ENCODE data around the gene PDE3B. TPM values are rescaled to one million over a fixed set of nuclear protein-coding genes. Genes with fewer than 3 reads are reported as not detected.
"Not testable (repeated sequence)": the region's sequence is repeated elsewhere in the genome, so short reads cannot be mapped to it uniquely, and the experiment has no call there.

Gene PDE3B
- total and polyA plus RNA-seq, 2 of the 4 experiments (the other 2 are of a cell fraction), result 0.21 to 1.3 TPM

DNA sequence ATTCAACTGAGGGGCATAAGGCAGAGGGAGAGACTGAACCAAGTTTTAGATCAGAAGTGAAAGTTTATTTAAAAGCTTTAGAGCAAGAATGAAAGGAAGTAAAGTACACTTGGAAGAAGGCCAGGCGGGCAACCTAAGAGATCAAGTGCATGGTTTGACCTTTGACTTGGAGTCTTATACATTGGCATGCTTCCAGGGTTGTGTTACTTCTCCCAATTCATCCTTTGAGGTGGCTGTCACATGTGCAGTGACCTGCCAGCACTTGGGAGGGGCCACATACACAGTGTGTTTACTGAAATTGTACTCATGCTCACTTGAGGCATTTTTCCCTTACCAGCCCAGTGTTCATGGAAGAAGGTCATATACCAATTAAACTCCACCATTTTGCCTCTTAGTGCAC, 218.1 kb downstream of the PDE3B start:
- in situ Hi-C loops (cut with MboI; ENCODE audit: low sequenced_read_pairs), result no loop called here
- Histone ChIP-seq H3K23ac (ENCODE audit: low read depth, low read length) (no peak overlapping the region), H3K4me2 (ENCODE audit: low read depth, low read length) (no peak overlapping the region), H3K9me3 (ENCODE audit: control insufficient read depth, insufficient read depth, low read length) (no peaks in the 10 kb centered on the region), H4K8ac (ENCODE audit: low read depth in 2 of 2, low read length in 2 of 2) (no peak overlapping the region), H2AK5ac (ENCODE audit: low read depth, low read length) (no peak overlapping the region), H2BK5ac (ENCODE audit: low read depth, low read length, poor library complexity, severe bottlenecking) (no peak overlapping the region), H3K9ac (ENCODE audit: low read depth, low read length) (no peak overlapping the region), H3K27ac (ENCODE audit: insufficient read depth, low read length) (no peak overlapping the region), H3K14ac (replicated peaks; ENCODE audit: low read depth, low read length) (no peak overlapping the region), H2BK20ac (ENCODE audit: low read depth, low read length) (no peak overlapping the region), H3K18ac (ENCODE audit: low read depth, low read length) (no peak overlapping the region), H4K5ac (ENCODE audit: low read depth, low read length) (no peak overlapping the region), H4K91ac (ENCODE audit: insufficient read depth, low read depth, low read length) (no peak overlapping the region), H3K4me3 (ENCODE audit: insufficient read depth, low read depth, low read length) (no peak overlapping the region), H3K9me1 (ENCODE audit: insufficient read depth, low read length) (no peaks in the 10 kb centered on the region), H3K4ac (ENCODE audit: low read depth, low read length) (no peak overlapping the region), H2BK15ac (ENCODE audit: low read depth, low read length) (no peak overlapping the region), H2BK120ac (ENCODE audit: low read depth, low read length) (no peak overlapping the region), H3K27me3 (ENCODE audit: control insufficient read depth, insufficient read depth, low read length) (no peaks in the 10 kb centered on the region), H3K79me1 (ENCODE audit: low read depth in 1 of 2, low read length in 2 of 2) (no peaks in the 10 kb centered on the region), H4K20me1 (ENCODE audit: insufficient read depth, low read length) (no peaks in the 10 kb centered on the region), H2AFZ (replicated peaks; ENCODE audit: low read length, poor library complexity) (no peak overlapping the region), H2AK9ac (replicated peaks; ENCODE audit: low read depth, low read length, poor library complexity) (no peak overlapping the region), H3K36me3 (ENCODE audit: control insufficient read depth, insufficient read depth, low read length) (no peaks in the 10 kb centered on the region), H3K56ac (ENCODE audit: extremely low read depth, insufficient read depth, low read length) (no peak overlapping the region), H3K4me1 (ENCODE audit: control insufficient read depth, insufficient read depth, low read length) (no peaks in the 10 kb centered on the region)
- dilution Hi-C loops (cut with HindIII; ENCODE audit: low sequenced_read_pairs, unreplicated experiment), result no loop called here
- intact Hi-C loops (cut with micrococcal nuclease), result no loop called here
- no peak for TF ChIP-seq MAZ (IDR thresholded peaks at IDR 0.05; ENCODE audit: borderline replicate concordance, low read depth, low read length)
- no peak for TF ChIP-seq FOS (IDR thresholded peaks at IDR 0.05; ENCODE audit: low read depth, low read length)
- TF ChIP-seq MXI1 (IDR thresholded peaks at IDR 0.05; ENCODE audit: borderline replicate concordance, low read depth, low read length), result no peak
- ATAC-seq (ENCODE audit: low read depth), result no peak
- DNase-seq, result no peak
- no TSS peak for BruUV-seq (replicated peaks)
- ChIA-PET CTCF (no interaction called here), POLR2A (ENCODE audit: unreplicated experiment) (no interaction called here)
- WGBS, 2 experiments (ENCODE audit: extremely low coverage in 2 of 2, insufficient read length in 1 of 2), result no CpG with 5 or more reads among the region's 1 CpG

DNA sequence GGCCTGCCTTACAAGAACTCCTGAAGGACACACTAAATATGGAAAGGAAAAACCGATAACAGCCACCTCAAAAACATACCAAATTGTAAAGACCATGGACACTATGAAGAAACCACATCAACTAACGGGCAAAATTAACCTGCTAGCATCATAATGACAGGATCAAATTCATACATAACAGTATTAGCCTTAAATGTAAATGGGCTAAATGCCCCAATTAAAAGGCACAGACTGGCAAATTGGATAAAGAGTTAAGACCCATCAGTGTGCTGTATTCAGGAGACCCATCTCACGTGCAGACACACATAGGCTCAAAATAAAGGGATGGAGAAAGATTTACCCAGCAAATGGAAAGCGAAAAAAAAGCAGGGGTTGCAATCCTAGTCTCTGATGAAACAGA, 220.2 kb downstream of the PDE3B start:
- H2AK9ac ChIP-seq (replicated peaks; ENCODE audit: low read depth, low read length, poor library complexity); H2AFZ ChIP-seq (replicated peaks; ENCODE audit: low read length, poor library complexity); H2BK20ac ChIP-seq (ENCODE audit: low read depth, low read length); H2BK5ac ChIP-seq (ENCODE audit: low read depth, low read length, poor library complexity, severe bottlenecking); H3K36me3 ChIP-seq (ENCODE audit: control insufficient read depth, insufficient read depth, low read length); H2AK5ac ChIP-seq (ENCODE audit: low read depth, low read length); H3K27me3 ChIP-seq (ENCODE audit: control insufficient read depth, insufficient read depth, low read length); H3K4me3 ChIP-seq (ENCODE audit: insufficient read depth, low read depth, low read length); H3K9me1 ChIP-seq (ENCODE audit: insufficient read depth, low read length); H3K23ac ChIP-seq (ENCODE audit: low read depth, low read length); H3K27ac ChIP-seq (ENCODE audit: insufficient read depth, low read length); POLR2A ChIA-PET (ENCODE audit: unreplicated experiment); H3K9ac ChIP-seq (ENCODE audit: low read depth, low read length); H3K9me3 ChIP-seq (ENCODE audit: control insufficient read depth, insufficient read depth, low read length); H4K5ac ChIP-seq (ENCODE audit: low read depth, low read length); dilution Hi-C loops (cut with HindIII; ENCODE audit: low sequenced_read_pairs, unreplicated experiment); H4K91ac ChIP-seq (ENCODE audit: insufficient read depth, low read depth, low read length); H3K18ac ChIP-seq (ENCODE audit: low read depth, low read length); ATAC-seq (ENCODE audit: low read depth); in situ Hi-C loops (cut with MboI; ENCODE audit: low sequenced_read_pairs); DNase-seq; H4K20me1 ChIP-seq (ENCODE audit: insufficient read depth, low read length); H2BK120ac ChIP-seq (ENCODE audit: low read depth, low read length); H3K4me2 ChIP-seq (ENCODE audit: low read depth, low read length); H2BK15ac ChIP-seq (ENCODE audit: low read depth, low read length); CTCF ChIA-PET; H3K4ac ChIP-seq (ENCODE audit: low read depth, low read length); H3K4me1 ChIP-seq (ENCODE audit: control insufficient read depth, insufficient read depth, low read length); H3K56ac ChIP-seq (ENCODE audit: extremely low read depth, insufficient read depth, low read length); BruUV-seq (replicated peaks); H3K79me1 ChIP-seq (ENCODE audit: low read depth in 1 of 2, low read length in 2 of 2); H4K8ac ChIP-seq (ENCODE audit: low read depth in 2 of 2, low read length in 2 of 2); intact Hi-C loops (cut with micrococcal nuclease); H3K14ac ChIP-seq (replicated peaks; ENCODE audit: low read depth, low read length): not testable (repeated sequence)
- no CpG with 5 or more reads among the region's 4 CpGs for WGBS, 2 experiments (ENCODE audit: extremely low coverage in 2 of 2, insufficient read length in 1 of 2)

Data from IMR-90 (cell line).